CD4-positive, alpha-beta T cell (primary cell): Measurements from ENCODE around the gene DUOX1. TPM values are rescaled to one million over a fixed set of nuclear protein-coding genes. Genes with fewer than 3 reads are reported as not detected.

Experiments used
- ATAC-seq: fragments of 200-7000 bp; cut with Tn5 transposase; one replicate; pipeline ENCODE4 v1.10.0; 2022; ENCODE audit warnings: mild to moderate bottlenecking; ENCODE audit not compliant: poor library complexity
- CTCF ChIA-PET: fragments of 350-600 bp; sonication (Branson Sonifier 250); formaldehyde crosslinking; loops from one replicate; lab custom pipeline; 2021; ENCODE audit warnings: antibody characterized with exemption, inconsistent platforms; lab: Charles Lee
- POLR2A ChIA-PET: fragments of 350-600 bp; sonication (Branson Sonifier 250); formaldehyde crosslinking; loops from one replicate; lab custom pipeline; 2021; ENCODE audit warnings: antibody characterized with exemption, inconsistent platforms; lab: Charles Lee
- DNase-seq, 14 experiments: peaks; one replicate each; pipeline ENCODE4 v3.0.0-alpha.2; 2013 to 2020; ENCODE audit warnings: mixed read lengths in 2 of 14
- H3K27ac ChIP-seq, 2 donors: one replicate each; pipeline versions ENCODE4 v1.5.1 to v1.7.0; 2013; ENCODE audit warnings: low read length in 2 of 2, low read depth in 1 of 2, mild to moderate bottlenecking in 1 of 2
- H3K27me3 ChIP-seq, 2 experiments: 1 replicate in 1 of 2; 2 replicates in 1 of 2; pipeline versions ENCODE4 v1.6.1 to v1.7.0; 2013; ENCODE audit warnings: low read length in 2 of 2, control low read depth in 1 of 2, mild to moderate bottlenecking in 1 of 2, moderate library complexity in 1 of 2; ENCODE audit not compliant: insufficient read depth in 2 of 2, control insufficient read depth in 1 of 2
- H3K36me3 ChIP-seq: one replicate; pipeline ENCODE4 v1.6.1; 2013; ENCODE audit warnings: low read length, control low read depth; ENCODE audit not compliant: insufficient read depth
- H3K4me1 ChIP-seq: one replicate; pipeline ENCODE4 v1.6.1; 2013; ENCODE audit warnings: low read length, control low read depth; ENCODE audit not compliant: insufficient read depth
- H3K4me3 ChIP-seq: one replicate; pipeline ENCODE4 v1.5.1; 2013; ENCODE audit warnings: mild to moderate bottlenecking, low read length, moderate library complexity
- H3K9me3 ChIP-seq, 2 experiments: 1 replicate in 1 of 2; 2 replicates in 1 of 2; pipeline versions ENCODE4 v1.6.1 to v1.7.0; 2013; ENCODE audit warnings: low read length in 2 of 2, mild to moderate bottlenecking in 2 of 2, control low read depth in 1 of 2, moderate library complexity in 1 of 2; ENCODE audit not compliant: control insufficient read depth in 1 of 2, insufficient read depth in 1 of 2
- H3K27ac Mint-ChIP-seq: one replicate; pipeline ENCODE4 v1.8.0; 2020; ENCODE audit warnings: mixed read lengths
- H3K27me3 Mint-ChIP-seq: one replicate; pipeline ENCODE4 v1.8.0; 2021; ENCODE audit warnings: mixed read lengths
- H3K36me3 Mint-ChIP-seq: one replicate; pipeline ENCODE4 v1.8.0; 2021; ENCODE audit warnings: low read depth, mixed read lengths
- H3K4me1 Mint-ChIP-seq: one replicate; pipeline ENCODE4 v1.8.0; 2021; ENCODE audit warnings: low read depth, mixed read lengths
- H3K4me3 Mint-ChIP-seq: one replicate; pipeline ENCODE4 v1.8.0; 2020; ENCODE audit warnings: mild to moderate bottlenecking, mixed read lengths
- H3K9me3 Mint-ChIP-seq: one replicate; pipeline ENCODE4 v1.8.0; 2020; ENCODE audit warnings: mixed read lengths
- intact Hi-C, 2 experiments: fragments of 100-400 bp; cut with DNase I in 1 of 2; cut with micrococcal nuclease in 1 of 2; formaldehyde crosslinking; loops; one replicate each; pipeline versions ENCODE4 v1.15.1 to v1.9.0; 2023 to 2025; cut with DNase I, micrococcal nuclease
- total RNA-seq, 174 experiments: library from RNA in 2 of 174; stranded (reverse) in 2 of 174; gene quantifications; one replicate each; pipeline ENCODE4 v1.2.3 and lab custom pipeline; 2021 to 2026
- TF ChIP-seq, protein P1 (sequence below): fragments of 200-600 bp; IDR thresholded peaks from one replicate; pipeline ENCODE4 v1.8.0; 2022; ENCODE audit warnings: antibody characterized with exemption, mild to moderate bottlenecking

Gene DUOX1
- total RNA-seq, 2 experiments from 2014 or later, result 0.17 to 0.25 TPM

DNA sequence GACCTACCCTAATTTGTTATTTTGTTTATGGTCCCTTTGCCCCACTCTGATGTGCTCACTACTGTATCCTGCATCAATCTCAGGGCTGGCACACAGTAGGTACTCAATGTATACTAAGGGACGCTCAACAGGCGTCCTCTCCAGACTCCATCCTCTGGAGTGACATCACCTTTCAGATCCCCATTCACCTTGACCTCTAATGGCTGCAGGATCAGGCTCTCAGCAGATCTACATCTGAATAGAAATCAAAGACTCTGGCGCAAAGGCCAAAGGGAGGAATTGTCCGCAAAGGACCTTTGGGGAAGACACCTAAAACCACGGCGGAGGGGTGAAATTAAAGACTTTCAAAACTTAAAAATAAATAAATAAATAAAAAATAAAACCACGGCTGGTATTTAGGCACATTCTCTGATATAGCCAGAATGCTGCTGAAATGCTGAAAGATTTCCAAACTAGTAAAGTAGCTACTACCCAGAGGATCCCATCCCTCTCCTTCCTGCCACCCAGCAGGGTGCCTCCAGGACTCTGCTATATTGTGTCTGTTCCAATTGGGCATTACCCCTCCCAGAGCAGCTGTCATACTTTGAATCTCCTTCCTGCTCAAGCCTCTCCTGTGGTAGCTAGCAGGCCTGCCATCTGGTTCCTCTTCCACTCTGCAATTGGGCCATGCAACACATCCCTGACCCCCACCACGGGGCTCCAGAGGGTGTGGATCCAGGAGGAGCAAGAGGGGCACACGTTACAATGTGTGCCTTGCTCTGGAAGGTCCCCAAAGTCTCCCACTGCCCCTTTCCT is 51.9 kb downstream of the DUOX1 start:
- H3K27ac Mint-ChIP-seq, result no peak overlapping the region
- ATAC-seq (no peak), DNase-seq (no peak)

DNA sequence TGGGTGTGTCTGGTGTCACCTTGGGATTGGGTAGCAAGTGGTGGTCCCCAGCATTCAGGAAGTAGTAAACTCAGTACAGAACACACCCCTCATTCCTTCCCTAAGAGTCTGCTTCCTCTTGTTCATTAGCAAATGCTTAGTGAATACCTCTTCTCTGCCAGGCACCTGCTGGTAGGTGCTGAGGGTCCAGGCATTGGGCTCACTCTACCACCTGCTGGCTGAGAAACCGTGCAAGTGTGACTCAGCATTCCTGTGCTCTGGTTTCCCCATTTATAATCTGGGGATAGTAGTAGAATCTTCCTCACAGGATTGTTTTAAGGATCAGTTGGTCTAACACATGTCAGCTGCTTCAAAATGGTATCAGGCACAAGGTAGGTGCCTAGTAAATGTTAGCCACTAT is 53.2 kb downstream of the DUOX1 start:
- CTCF ChIA-PET, result interaction anchor here (1.5 kb wide), 2 partner anchors 20 to 65 kb away, joined by 3 to 6 read pairs; no protein-coding TSS in a partner anchor

More for the DNA sequence above, 51.9 kb downstream of the DUOX1 start:
- peaks cover 19% of the 10 kb centered on the region for H3K4me1 ChIP-seq
- Mint-ChIP-seq H3K27me3 (no peaks in the 10 kb centered on the region), H3K36me3 (no peaks in the 10 kb centered on the region), H3K9me3 (no peaks in the 10 kb centered on the region), H3K4me1 (peaks cover 9% of the 10 kb centered on the region), H3K4me3 (no peak overlapping the region)
- no peaks in the 10 kb centered on the region for H3K9me3 ChIP-seq
- H3K4me3 ChIP-seq, result no peak overlapping the region
- ChIA-PET POLR2A (no interaction called here), CTCF (interaction anchor here (1.6 kb wide), 1 partner anchor 24 kb away, joined by 3 read pairs; no protein-coding TSS in a partner anchor)
- intact Hi-C loops, result no loop called here
- H3K36me3 ChIP-seq, result no peaks in the 10 kb centered on the region
- no peaks in the 10 kb centered on the region for H3K27me3 ChIP-seq
- TF ChIP-seq, protein P1, sequence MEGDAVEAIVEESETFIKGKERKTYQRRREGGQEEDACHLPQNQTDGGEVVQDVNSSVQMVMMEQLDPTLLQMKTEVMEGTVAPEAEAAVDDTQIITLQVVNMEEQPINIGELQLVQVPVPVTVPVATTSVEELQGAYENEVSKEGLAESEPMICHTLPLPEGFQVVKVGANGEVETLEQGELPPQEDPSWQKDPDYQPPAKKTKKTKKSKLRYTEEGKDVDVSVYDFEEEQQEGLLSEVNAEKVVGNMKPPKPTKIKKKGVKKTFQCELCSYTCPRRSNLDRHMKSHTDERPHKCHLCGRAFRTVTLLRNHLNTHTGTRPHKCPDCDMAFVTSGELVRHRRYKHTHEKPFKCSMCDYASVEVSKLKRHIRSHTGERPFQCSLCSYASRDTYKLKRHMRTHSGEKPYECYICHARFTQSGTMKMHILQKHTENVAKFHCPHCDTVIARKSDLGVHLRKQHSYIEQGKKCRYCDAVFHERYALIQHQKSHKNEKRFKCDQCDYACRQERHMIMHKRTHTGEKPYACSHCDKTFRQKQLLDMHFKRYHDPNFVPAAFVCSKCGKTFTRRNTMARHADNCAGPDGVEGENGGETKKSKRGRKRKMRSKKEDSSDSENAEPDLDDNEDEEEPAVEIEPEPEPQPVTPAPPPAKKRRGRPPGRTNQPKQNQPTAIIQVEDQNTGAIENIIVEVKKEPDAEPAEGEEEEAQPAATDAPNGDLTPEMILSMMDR, result no peak
- H3K27ac ChIP-seq, result no peak overlapping the region

DNA sequence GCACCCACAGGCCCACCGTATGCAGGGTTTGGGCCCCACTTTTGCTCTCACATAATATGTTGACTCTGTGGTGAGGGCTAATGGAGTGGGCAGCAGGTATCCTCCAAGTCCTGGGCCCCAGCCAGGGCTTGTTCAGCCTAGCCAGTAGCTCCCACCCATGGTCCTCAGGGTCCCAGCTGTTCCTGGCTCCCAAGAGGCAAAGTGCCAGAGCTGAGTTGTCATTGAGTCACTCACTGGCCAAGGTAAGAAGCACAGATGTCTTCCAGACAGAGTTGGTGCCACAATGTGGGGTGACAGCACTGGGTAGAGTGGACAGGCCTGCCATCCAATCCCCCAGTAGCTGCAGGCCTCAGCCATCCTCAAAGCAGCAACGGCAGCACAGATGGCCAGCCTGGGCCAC is 53.7 kb downstream of the DUOX1 start:
- intact Hi-C loops, result no loop called here
- H3K36me3 Mint-ChIP-seq, result no peaks in the 10 kb centered on the region
- no peaks in the 10 kb centered on the region for H3K36me3 ChIP-seq
- H3K9me3 Mint-ChIP-seq, result no peaks in the 10 kb centered on the region
- no peak overlapping the region for H3K4me3 Mint-ChIP-seq
- no peak overlapping the region for H3K27ac Mint-ChIP-seq
- CTCF ChIA-PET, result interaction anchor here (1.5 kb wide), 2 partner anchors 20 to 65 kb away, joined by 3 to 6 read pairs; no protein-coding TSS in a partner anchor
- no peak overlapping the region for H3K4me3 ChIP-seq
- no peaks in the 10 kb centered on the region for H3K9me3 ChIP-seq
- H3K27ac ChIP-seq, result no peak overlapping the region
- no peaks in the 10 kb centered on the region for H3K27me3 ChIP-seq
- DNase-seq (no peak), ATAC-seq (no peak)
- POLR2A ChIA-PET, result interaction anchor here (1.0 to 1.2 kb wide), 2 partner anchors 16 to 18 kb away, joined by 3 to 5 read pairs; no protein-coding TSS in a partner anchor
- H3K4me1 ChIP-seq, result peaks cover 32% of the 10 kb centered on the region
- TF ChIP-seq, protein P1, result no peak
- H3K4me1 Mint-ChIP-seq, result peaks cover 16% of the 10 kb centered on the region
- no peaks in the 10 kb centered on the region for H3K27me3 Mint-ChIP-seq

More for the DNA sequence above, 53.2 kb downstream of the DUOX1 start:
- ATAC-seq (no peak), DNase-seq (no peak)
- Histone ChIP-seq H3K27me3 (no peaks in the 10 kb centered on the region), H3K4me3 (no peak overlapping the region), H3K4me1 (peaks cover 27% of the 10 kb centered on the region), H3K36me3 (no peaks in the 10 kb centered on the region), H3K9me3 (no peaks in the 10 kb centered on the region), H3K27ac (no peak overlapping the region)
- H3K27me3 Mint-ChIP-seq, result no peaks in the 10 kb centered on the region
- peaks cover 12% of the 10 kb centered on the region for H3K4me1 Mint-ChIP-seq
- H3K36me3 Mint-ChIP-seq, result no peaks in the 10 kb centered on the region
- H3K9me3 Mint-ChIP-seq, result no peaks in the 10 kb centered on the region
- intact Hi-C loops, result no loop called here
- H3K4me3 Mint-ChIP-seq, result no peak overlapping the region
- H3K27ac Mint-ChIP-seq, result no peak overlapping the region
- POLR2A ChIA-PET, result interaction anchor here (1.0 kb wide), 1 partner anchor 18 kb away, joined by 3 read pairs; no protein-coding TSS in a partner anchor
- TF ChIP-seq, protein P1, result no peak
